IMR-90 (cell line): ENCODE results near the gene WWC2. TPM values are rescaled to one million over a fixed set of nuclear protein-coding genes. Genes with fewer than 3 reads are reported as not detected.

Experiments
- ATAC-seq: fragments of 200-7000 bp; cut with Tn5 transposase; 2 replicates; pipeline ENCODE4 v1.9.1; 2020; ENCODE audit warnings: low read depth, mild to moderate bottlenecking, moderate library complexity
- BruUV-seq: library from RNA; stranded (reverse); fragments of 400-500 nt; replicated peaks from 2 replicates; lab custom pipeline; 2021; lab: Mats Ljungman, UMichigan
- CTCF ChIA-PET: fragments of 300-600 bp; formaldehyde crosslinking; extraction: SDS; loops from one replicate; lab custom pipeline; 2021; ENCODE audit warnings: antibody characterized with exemption; lab: Yijun Ruan, JAX
- POLR2A ChIA-PET: fragments of 300-600 bp; sonication (Branson Sonifier 250); formaldehyde crosslinking; loops from one replicate; lab custom pipeline; 2022; ENCODE audit warnings: antibody characterized with exemption; ENCODE audit not compliant: unreplicated experiment; lab: Charles Lee
- DNase-seq: peaks from one replicate; pipeline ENCODE4 v3.0.0; 2013
- H2AFZ ChIP-seq: replicated peaks from 2 replicates; pipeline ENCODE3; 2013; ENCODE audit warnings: low read length, mild to moderate bottlenecking; ENCODE audit not compliant: poor library complexity
- H2AK5ac ChIP-seq: 2 replicates; pipeline ENCODE4 v1.6.1; 2013; ENCODE audit warnings: low read depth, low read length, inconsistent platforms
- H2AK9ac ChIP-seq: replicated peaks from 2 replicates; pipeline ENCODE3; 2013; ENCODE audit warnings: mild to moderate bottlenecking, low read depth, low read length, moderate library complexity; ENCODE audit not compliant: poor library complexity
- H2BK120ac ChIP-seq: 2 replicates; pipeline ENCODE4 v1.6.1; 2013; ENCODE audit warnings: low read depth, low read length, inconsistent platforms
- H2BK15ac ChIP-seq: 3 replicates; pipeline ENCODE4 v1.6.1; 2013; ENCODE audit warnings: low read depth, low read length, inconsistent platforms
- H2BK20ac ChIP-seq: 2 replicates; pipeline ENCODE4 v1.6.1; 2013; ENCODE audit warnings: low read depth, mild to moderate bottlenecking, inconsistent platforms, low read length, moderate library complexity
- H2BK5ac ChIP-seq: 2 replicates; pipeline ENCODE4 v1.6.1; 2013; ENCODE audit warnings: mild to moderate bottlenecking, low read depth, low read length, inconsistent platforms; ENCODE audit not compliant: poor library complexity, severe bottlenecking
- H3K14ac ChIP-seq: replicated peaks from 2 replicates; pipeline ENCODE4 v1.6.1; 2013; ENCODE audit warnings: low read depth, low read length, inconsistent platforms
- H3K18ac ChIP-seq: 2 replicates; pipeline ENCODE4 v1.6.1; 2013; ENCODE audit warnings: low read depth, low read length, control low read depth
- H3K23ac ChIP-seq: 2 replicates; pipeline ENCODE4 v1.6.1; 2013; ENCODE audit warnings: low read depth, low read length, inconsistent platforms
- H3K27ac ChIP-seq: 2 replicates; pipeline ENCODE4 v1.5.1; 2013; ENCODE audit warnings: mild to moderate bottlenecking, control low read depth, low read length; ENCODE audit not compliant: insufficient read depth
- H3K27me3 ChIP-seq: 2 replicates; pipeline ENCODE4 v1.6.1; 2013; ENCODE audit warnings: low read length; ENCODE audit not compliant: control insufficient read depth, insufficient read depth
- H3K36me3 ChIP-seq: 2 replicates; pipeline ENCODE4 v1.6.1; 2013; ENCODE audit warnings: low read length, mixed read lengths; ENCODE audit not compliant: control insufficient read depth, insufficient read depth
- H3K4ac ChIP-seq: 2 replicates; pipeline ENCODE4 v1.6.1; 2013; ENCODE audit warnings: low read depth, low read length, inconsistent platforms
- H3K4me1 ChIP-seq: 2 replicates; pipeline ENCODE4 v1.6.1; 2013; ENCODE audit warnings: low read length, mixed read lengths; ENCODE audit not compliant: control insufficient read depth, insufficient read depth
- H3K4me2 ChIP-seq: 2 replicates; pipeline ENCODE4 v1.6.1; 2013; ENCODE audit warnings: low read depth, mild to moderate bottlenecking, control low read depth, low read length, moderate library complexity
- H3K4me3 ChIP-seq: 2 replicates; pipeline ENCODE4 v1.5.1; 2013; ENCODE audit warnings: low read depth, mild to moderate bottlenecking, control low read depth, low read length, moderate library complexity; ENCODE audit not compliant: insufficient read depth
- H3K56ac ChIP-seq: 2 replicates; pipeline ENCODE4 v1.6.1; 2013; ENCODE audit warnings: low read length, inconsistent platforms; ENCODE audit not compliant: insufficient read depth; ENCODE audit errors: extremely low read depth
- H3K79me1 ChIP-seq, 2 experiments: 2 replicates each; pipeline ENCODE4 v1.6.1; 2013; ENCODE audit warnings: low read length in 2 of 2, inconsistent platforms in 1 of 2, low read depth in 1 of 2
- H3K9ac ChIP-seq: 2 replicates; pipeline ENCODE4 v1.6.1; 2013; ENCODE audit warnings: low read depth, low read length, control low read depth
- H3K9me1 ChIP-seq: 2 replicates; pipeline ENCODE4 v1.6.1; 2013; ENCODE audit warnings: low read length, inconsistent platforms; ENCODE audit not compliant: insufficient read depth
- H3K9me3 ChIP-seq: 2 replicates; pipeline ENCODE4 v1.6.1; 2013; ENCODE audit warnings: low read length; ENCODE audit not compliant: control insufficient read depth, insufficient read depth
- H4K20me1 ChIP-seq: 2 replicates; pipeline ENCODE4 v1.6.1; 2013; ENCODE audit warnings: low read length, inconsistent platforms; ENCODE audit not compliant: insufficient read depth
- H4K5ac ChIP-seq: 2 replicates; pipeline ENCODE4 v1.6.1; 2013; ENCODE audit warnings: mild to moderate bottlenecking, low read depth, low read length, control low read depth
- H4K8ac ChIP-seq, 2 experiments: 2 replicates each; pipeline ENCODE4 v1.6.1; 2013; ENCODE audit warnings: low read depth in 2 of 2, low read length in 2 of 2, control low read depth in 1 of 2, inconsistent platforms in 1 of 2
- H4K91ac ChIP-seq: 2 replicates; pipeline ENCODE4 v1.6.1; 2013; ENCODE audit warnings: low read depth, low read length, inconsistent platforms; ENCODE audit not compliant: insufficient read depth
- BHLHE40 ChIP-seq: fragments of 150-350 bp; IDR thresholded peaks from 2 replicates; pipeline ENCODE4 v1.6.1; 2016; ENCODE audit warnings: mild to moderate bottlenecking, low read depth, low read length
- CEBPB ChIP-seq: IDR thresholded peaks from 2 replicates; pipeline ENCODE4 v1.6.1; 2012; ENCODE audit warnings: low read depth, low read length, improper control_type of control experiment
- CHD1 ChIP-seq: IDR thresholded peaks from 2 replicates; pipeline ENCODE4 v1.6.1; 2012; ENCODE audit warnings: low read depth, low read length, improper control_type of control experiment
- FOS ChIP-seq: fragments of 150-350 bp; IDR thresholded peaks from 2 replicates; pipeline ENCODE4 v1.6.1; 2016; ENCODE audit warnings: low read depth, low read length
- MAFK ChIP-seq: IDR thresholded peaks from 2 replicates; pipeline ENCODE4 v1.6.1; 2012; ENCODE audit warnings: low read depth, low read length, improper control_type of control experiment
- MAZ ChIP-seq: IDR thresholded peaks from 2 replicates; pipeline ENCODE4 v1.6.1; 2012; ENCODE audit warnings: low read depth, mild to moderate bottlenecking, low read length, improper control_type of control experiment, moderate library complexity, borderline replicate concordance
- MXI1 ChIP-seq: IDR thresholded peaks from 2 replicates; pipeline ENCODE4 v1.6.1; 2012; ENCODE audit warnings: low read depth, mild to moderate bottlenecking, low read length, moderate library complexity, borderline replicate concordance
- NFE2L2 ChIP-seq: fragments of 150-350 bp; IDR thresholded peaks from 2 replicates; pipeline ENCODE4 v1.6.1; 2016; ENCODE audit warnings: low read depth, mild to moderate bottlenecking, low read length
- POLR2A ChIP-seq: IDR thresholded peaks from 2 replicates; pipeline ENCODE4 v1.6.1; 2012; ENCODE audit warnings: mild to moderate bottlenecking, low read depth, low read length
- RAD21 ChIP-seq: IDR thresholded peaks from 2 replicates; pipeline ENCODE4 v1.6.1; 2012; ENCODE audit warnings: low read length, improper control_type of control experiment
- RFX5 ChIP-seq: IDR thresholded peaks from 2 replicates; pipeline ENCODE4 v1.8.0; 2012; ENCODE audit warnings: low read depth, mild to moderate bottlenecking, low read length, moderate library complexity
- SMC3 ChIP-seq: fragments of 150-350 bp; IDR thresholded peaks from 2 replicates; pipeline ENCODE4 v1.6.1; 2016; ENCODE audit warnings: low read depth, mild to moderate bottlenecking, antibody characterized with exemption, low read length, moderate library complexity
- USF2 ChIP-seq: fragments of 150-350 bp; IDR thresholded peaks from 2 replicates; pipeline ENCODE4 v1.6.1; 2017; ENCODE audit warnings: mild to moderate bottlenecking, antibody characterized with exemption, low read length, low read depth
- WGBS, 2 experiments: methylation state at CpG; one replicate each; pipeline versions ENCODE4 v1.1.5 to v1.1.7; 2013; ENCODE audit warnings: missing lambda C conversion rate in 2 of 2; ENCODE audit not compliant: insufficient read length in 1 of 2; ENCODE audit errors: extremely low coverage in 2 of 2; 5-methylcytosine and 5-hydroxymethylcytosine counted together
- dilution Hi-C: fragments of 300-500 bp; cut with HindIII; formaldehyde crosslinking; loops from one replicate; pipeline ENCODE4 v1.14.3; 2018; ENCODE audit warnings: low sequenced_read_pairs; ENCODE audit not compliant: unreplicated experiment
- in situ Hi-C: fragments of 300-500 bp; cut with MboI; formaldehyde crosslinking; loops from 3 replicates; pipeline ENCODE4 v1.14.3; 2019; ENCODE audit warnings: low sequenced_read_pairs, inconsistent platforms, mixed read lengths
- intact Hi-C: fragments of 100-400 bp; cut with micrococcal nuclease; formaldehyde crosslinking; loops from 2 replicates; pipeline ENCODE4 v1.10.0; 2022
- polyA plus RNA-seq, 3 experiments: library from polyadenylated mRNA; depleted of rRNA; stranded (reverse); fragments of >200 nt; gene quantifications; 2 replicates each; pipeline ENCODE4 v1.2.3, GENCODE V29; 2012; ENCODE audit warnings: low replicate concordance in 1 of 3
- total RNA-seq: library from RNA; depleted of rRNA; stranded (reverse); fragments of >200 nt; gene quantifications from 2 replicates; pipeline ENCODE4 v1.2.3, GENCODE V29; 2012
- TF ChIP-seq, protein P1 (sequence below): fragments of 150-350 bp; IDR thresholded peaks from 2 replicates; pipeline ENCODE4 v1.6.1; 2016; ENCODE audit warnings: low read depth, mild to moderate bottlenecking, low read length, moderate library complexity, borderline replicate concordance
- TF ChIP-seq, protein P2 (sequence below): conservative IDR thresholded peaks from 2 replicates; pipeline ENCODE4 v1.5.1; 2012; ENCODE audit warnings: mild to moderate bottlenecking, low read depth, low read length, improper control_type of control experiment

Gene WWC2
- total and polyA plus RNA-seq, 2 of the 4 experiments (the other 2 are of a cell fraction) = 26.6 to 27.4 TPM

DNA sequence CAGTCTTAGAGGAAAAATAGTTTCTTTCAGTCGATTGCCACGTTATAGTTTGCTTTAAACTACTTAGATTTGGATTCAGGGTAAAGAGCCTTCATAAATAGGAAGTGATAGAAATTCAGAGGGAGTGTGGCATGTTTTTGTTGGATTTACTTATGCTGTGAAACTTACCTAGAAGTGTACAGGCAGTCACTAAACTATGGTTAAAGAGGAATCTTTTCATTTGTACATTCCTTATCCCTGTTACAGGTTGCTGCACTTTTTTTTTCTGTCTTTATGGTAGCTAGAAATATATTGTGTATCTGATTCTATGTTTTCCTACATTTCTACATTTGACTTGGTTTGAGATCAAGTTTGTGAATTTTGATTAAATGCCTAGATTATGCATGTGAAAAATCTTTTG, 19.1 kb downstream of the WWC2 start:
- Histone ChIP-seq H3K9me1 (peaks cover 9% of the 10 kb centered on the region), H3K9ac (no peak overlapping the region), H3K14ac (0 out of 2 replicates have a peak overlapping the region, but pooled peaks have one; percentile 30), H3K79me1 (peaks cover 34 to 68% of the 10 kb centered on the region in 2 experiments), H2BK5ac (peak overlapping the region; percentile 89), H2AK5ac (no peak overlapping the region), H3K4me2 (peak overlapping the region; percentile 16; the same call in 1 of the 2 replicates), H3K4me3 (no peak overlapping the region), H4K91ac (peak overlapping the region; percentile 24; the same call in 1 of the 2 replicates), H2BK20ac (peak overlapping the region; percentile 28; the same call in 1 of the 2 replicates), H2AK9ac (no peak overlapping the region), H3K4me1 (peaks cover 9% of the 10 kb centered on the region), H3K56ac (0 out of 2 replicates have a peak overlapping the region, but pooled peaks have one; percentile 46), H4K8ac (peak overlapping the region in 1 of 2 experiments; percentile 8; a peak in 1 of 4 replicates), H3K18ac (peak overlapping the region; percentile 42; the same call in 1 of the 2 replicates), H3K36me3 (no peaks in the 10 kb centered on the region), H3K27ac (no peak overlapping the region), H3K9me3 (no peaks in the 10 kb centered on the region), H3K23ac (no peak overlapping the region), H2AFZ (no peak overlapping the region), H2BK15ac (no peak overlapping the region), H4K5ac (no peak overlapping the region), H2BK120ac (peak overlapping the region; percentile 46), H3K4ac (peak overlapping the region; percentile 20; the same call in 1 of the 2 replicates), H3K27me3 (no peaks in the 10 kb centered on the region), H4K20me1 (peaks cover 45% of the 10 kb centered on the region)
- no TSS peak for BruUV-seq
- in situ Hi-C loops (no loop called here), dilution Hi-C loops (no loop called here), intact Hi-C loops (loop anchor here (2.0 kb wide), 1 partner anchor 47 kb away; no protein-coding TSS in a partner anchor)
- ChIA-PET CTCF (no interaction called here), POLR2A (no interaction called here)
- DNase-seq (no peak), ATAC-seq (no peak)
- WGBS, 2 experiments = no CpG with 5 or more reads among the region's 2 CpGs
- no peak for TF ChIP-seq MXI1
- no peak for TF ChIP-seq BHLHE40
- no peak for TF ChIP-seq CHD1
- TF ChIP-seq, protein P1, sequence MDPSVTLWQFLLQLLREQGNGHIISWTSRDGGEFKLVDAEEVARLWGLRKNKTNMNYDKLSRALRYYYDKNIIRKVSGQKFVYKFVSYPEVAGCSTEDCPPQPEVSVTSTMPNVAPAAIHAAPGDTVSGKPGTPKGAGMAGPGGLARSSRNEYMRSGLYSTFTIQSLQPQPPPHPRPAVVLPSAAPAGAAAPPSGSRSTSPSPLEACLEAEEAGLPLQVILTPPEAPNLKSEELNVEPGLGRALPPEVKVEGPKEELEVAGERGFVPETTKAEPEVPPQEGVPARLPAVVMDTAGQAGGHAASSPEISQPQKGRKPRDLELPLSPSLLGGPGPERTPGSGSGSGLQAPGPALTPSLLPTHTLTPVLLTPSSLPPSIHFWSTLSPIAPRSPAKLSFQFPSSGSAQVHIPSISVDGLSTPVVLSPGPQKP = no peak
- no peak for TF ChIP-seq MAZ
- no peak for TF ChIP-seq CEBPB
- no peak for TF ChIP-seq NFE2L2
- TF ChIP-seq SMC3 = no peak
- no peak for TF ChIP-seq USF2
- TF ChIP-seq POLR2A = no peak
- TF ChIP-seq RFX5 = no peak
- TF ChIP-seq MAFK = no peak
- TF ChIP-seq RAD21 = no peak
- TF ChIP-seq FOS = no peak
- TF ChIP-seq, protein P2, sequence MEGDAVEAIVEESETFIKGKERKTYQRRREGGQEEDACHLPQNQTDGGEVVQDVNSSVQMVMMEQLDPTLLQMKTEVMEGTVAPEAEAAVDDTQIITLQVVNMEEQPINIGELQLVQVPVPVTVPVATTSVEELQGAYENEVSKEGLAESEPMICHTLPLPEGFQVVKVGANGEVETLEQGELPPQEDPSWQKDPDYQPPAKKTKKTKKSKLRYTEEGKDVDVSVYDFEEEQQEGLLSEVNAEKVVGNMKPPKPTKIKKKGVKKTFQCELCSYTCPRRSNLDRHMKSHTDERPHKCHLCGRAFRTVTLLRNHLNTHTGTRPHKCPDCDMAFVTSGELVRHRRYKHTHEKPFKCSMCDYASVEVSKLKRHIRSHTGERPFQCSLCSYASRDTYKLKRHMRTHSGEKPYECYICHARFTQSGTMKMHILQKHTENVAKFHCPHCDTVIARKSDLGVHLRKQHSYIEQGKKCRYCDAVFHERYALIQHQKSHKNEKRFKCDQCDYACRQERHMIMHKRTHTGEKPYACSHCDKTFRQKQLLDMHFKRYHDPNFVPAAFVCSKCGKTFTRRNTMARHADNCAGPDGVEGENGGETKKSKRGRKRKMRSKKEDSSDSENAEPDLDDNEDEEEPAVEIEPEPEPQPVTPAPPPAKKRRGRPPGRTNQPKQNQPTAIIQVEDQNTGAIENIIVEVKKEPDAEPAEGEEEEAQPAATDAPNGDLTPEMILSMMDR = no peak
